NCI-H345 treated with DMSO at 0.1 percent for 48 hours (cell line): ENCODE measurements around the gene TRIM63.

ENCODE experiments used
- DNase-seq: peaks from one replicate; lab custom pipeline; 2025; ENCODE audit not compliant: unreplicated experiment; lab: John Stamatoyannopoulos, UW

Gene TRIM63

DNA sequence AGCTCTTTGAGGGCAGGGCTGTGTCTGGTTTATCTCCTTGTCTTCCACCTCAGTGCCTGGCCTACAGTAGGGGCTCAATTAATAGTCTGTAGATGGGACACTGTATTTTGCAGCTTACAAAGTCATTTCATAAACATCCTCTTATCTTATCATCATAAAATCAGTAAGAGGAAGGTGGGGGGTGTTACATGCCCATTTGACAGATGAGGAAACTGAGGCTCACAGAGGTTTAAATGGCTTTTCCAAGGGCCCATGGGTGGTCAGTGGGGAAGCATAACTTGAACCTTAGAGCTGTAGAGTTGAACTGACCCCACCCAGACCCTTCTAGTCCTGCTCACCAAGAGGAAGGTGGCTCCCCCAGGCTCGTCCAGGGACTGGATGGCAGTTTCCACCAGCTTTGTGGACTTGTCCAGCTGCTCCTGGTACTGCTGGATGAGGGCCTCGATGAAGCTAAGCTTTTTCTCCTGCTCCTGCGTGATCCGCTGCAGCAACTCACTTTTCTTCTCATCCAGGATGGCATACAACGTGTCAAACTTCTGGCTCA, 9.3 kb downstream of the TRIM63 start:
- no peak for DNase-seq

- DNase-seq = no peak
Observed at GRCh38 chr1:26057189-26057588, 10.2 kb downstream of the TRIM63 start.

- no peak for DNase-seq
Observed at GRCh38 chr1:26055041-26055440, 12.4 kb downstream of the TRIM63 start.

GRCh38 chr1:26053718-26054560, 13.5 kb downstream of the TRIM63 start:
- no peak for DNase-seq

DNA sequence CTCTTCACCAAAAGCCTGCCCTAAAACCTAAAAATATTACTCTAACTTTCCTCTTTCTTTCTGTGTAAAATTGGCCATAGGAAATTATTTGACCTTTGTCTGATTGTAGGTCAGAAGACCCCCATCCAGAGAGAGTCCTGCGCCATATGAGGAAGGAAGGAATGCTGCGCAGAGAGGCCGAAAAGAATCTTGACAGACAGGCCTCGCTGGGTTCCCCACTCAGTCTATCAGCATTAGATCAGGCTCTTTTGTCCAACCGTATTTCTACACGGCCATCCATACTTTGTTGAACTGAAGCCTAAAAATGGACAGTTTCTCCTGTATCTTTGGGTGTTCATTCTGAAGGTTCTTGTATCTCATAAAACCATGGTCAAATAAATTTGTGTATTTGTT, 17.2 kb downstream of the TRIM63 start:
- no peak for DNase-seq

GRCh38 chr1:26049531-26050247, 17.7 kb downstream of the TRIM63 start:
- DNase-seq = no peak

DNA sequence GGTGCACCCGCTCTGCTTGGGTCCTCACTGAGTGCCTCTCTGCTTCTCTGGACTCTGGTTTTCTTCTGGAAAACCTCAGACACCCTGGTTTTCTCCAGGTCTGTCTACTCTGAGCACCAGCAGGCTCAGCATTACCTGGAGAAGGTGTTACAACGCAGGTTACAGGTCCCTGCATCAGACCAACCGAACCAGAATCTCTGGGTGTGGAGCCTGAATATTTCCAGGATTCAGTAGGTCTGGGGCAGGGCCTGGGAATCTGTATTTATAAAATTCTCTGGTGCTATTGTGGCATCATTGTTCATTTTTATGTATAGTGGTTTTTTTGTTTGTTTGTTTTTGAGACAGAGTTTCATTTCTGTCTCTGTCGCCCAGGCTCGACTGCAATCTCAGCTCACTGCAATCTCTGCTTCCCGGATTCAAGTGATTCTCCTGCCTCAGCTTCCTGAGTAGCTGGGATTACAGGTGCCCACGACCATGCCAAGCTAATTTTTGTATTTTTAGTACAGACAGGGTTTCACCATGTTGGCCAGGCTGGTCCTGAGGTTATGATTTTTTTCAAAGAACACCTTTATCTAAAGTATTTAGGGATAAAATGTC, 20.1 kb downstream of the TRIM63 start:
- DNase-seq = no peak

DNA sequence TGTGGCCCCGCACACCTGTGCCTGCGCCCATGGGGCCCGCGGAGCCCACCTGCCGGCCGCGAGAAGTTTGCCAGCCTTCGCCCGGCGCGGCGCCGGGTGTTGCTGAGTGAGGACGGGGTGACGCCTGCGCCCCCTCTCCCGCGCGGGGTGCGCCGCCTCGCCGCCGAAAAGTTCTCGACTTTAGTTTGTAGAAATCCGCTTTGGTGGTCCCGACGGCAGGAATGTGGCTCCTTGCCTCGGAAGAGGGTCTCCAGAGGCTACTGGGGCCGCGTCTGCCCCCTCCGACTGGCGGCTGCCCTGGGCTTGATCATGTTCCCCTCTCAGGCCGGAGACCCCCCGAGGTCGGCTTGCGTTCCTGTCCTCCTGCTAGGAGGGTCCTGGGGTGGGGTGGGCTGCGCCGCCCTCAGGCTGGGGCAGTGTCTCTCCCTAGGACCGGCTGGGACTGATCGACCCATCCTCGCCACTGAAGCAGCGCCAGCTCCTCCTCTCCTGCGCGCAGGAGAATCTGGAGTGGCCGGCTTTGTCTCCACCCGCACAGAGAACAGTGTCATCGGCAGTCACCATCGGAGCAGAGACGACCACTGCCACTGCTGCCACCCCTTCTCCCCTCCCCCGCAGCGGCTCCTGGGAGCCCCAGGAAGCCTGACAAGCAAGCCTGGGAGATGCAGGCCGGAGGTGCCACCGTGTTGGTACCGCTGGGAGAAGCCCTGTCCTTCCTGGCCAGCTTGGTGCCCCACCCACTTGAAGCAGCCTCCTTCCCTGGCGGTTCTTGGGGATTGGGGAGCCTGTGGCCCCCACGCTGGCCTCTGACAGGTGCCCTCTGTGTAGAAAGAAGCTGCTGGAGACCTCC, 21.0 kb downstream of the TRIM63 start:
- DNase-seq = no peak

GRCh38 chr1:26045722-26046245, 21.6 kb downstream of the TRIM63 start, which contains the start of gene SLC30A2:
TSS of gene SLC30A2 (minus strand) at chr1:26046118. CDS start at chr1:26045896, 222 bp downstream.
- no peak for DNase-seq

DNA sequence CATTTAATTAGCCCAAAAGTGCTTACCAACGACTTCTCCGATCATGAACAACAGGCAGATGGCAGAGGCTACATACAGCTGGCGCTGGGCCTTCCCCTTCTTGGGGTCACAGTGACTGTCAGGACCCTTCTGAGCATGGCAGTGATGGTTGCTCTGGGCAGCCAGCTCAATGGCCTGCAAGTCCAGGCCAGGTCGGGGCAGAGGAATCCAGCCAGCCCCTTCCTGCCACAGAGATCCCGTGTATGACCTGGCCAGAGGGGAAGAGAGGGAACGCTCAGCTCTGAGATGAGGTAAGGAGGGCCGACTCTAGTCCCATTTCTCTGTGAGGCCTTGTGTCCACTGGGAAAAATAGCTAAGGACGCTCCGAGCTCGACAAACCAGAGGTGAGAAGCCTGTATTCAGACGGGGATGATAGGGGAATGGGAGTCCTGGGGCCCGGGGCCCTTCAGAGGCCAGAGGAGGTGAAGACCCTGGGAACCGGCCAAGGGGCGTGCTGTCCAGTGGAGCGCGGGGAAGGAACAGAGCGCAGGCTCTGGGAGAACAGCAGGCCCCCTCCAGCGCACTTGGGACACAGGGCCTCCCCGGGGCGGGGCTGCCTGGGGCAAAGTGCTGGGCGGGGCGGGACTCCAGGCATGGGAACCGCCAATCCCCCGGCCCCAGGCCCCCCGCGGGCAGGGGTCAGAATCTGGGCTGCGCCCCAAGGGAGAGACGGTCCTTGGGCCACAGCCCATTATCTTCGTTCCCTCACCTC, 22.3 kb downstream of the TRIM63 start:
- DNase-seq = no peak

DNA sequence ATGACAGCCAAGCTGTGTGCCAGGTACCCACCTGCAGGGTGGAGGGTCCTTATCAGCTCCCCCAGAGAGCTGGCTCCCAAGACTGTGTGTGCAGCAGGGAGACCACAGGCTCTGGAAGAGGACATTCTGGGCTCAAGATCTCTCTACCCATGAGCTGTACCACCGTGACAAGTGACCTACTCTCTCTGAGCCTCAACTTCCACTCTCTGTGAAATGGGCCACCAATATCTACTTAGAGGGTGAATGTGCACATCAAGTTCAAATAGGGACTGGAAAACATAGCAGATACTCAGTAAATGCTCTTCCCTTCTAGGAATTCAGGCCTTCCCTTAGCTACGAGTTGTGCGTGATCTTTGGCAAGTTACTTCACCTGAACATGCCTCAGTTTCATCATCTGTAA, 23.0 kb downstream of the TRIM63 start:
- DNase-seq = no peak

DNA sequence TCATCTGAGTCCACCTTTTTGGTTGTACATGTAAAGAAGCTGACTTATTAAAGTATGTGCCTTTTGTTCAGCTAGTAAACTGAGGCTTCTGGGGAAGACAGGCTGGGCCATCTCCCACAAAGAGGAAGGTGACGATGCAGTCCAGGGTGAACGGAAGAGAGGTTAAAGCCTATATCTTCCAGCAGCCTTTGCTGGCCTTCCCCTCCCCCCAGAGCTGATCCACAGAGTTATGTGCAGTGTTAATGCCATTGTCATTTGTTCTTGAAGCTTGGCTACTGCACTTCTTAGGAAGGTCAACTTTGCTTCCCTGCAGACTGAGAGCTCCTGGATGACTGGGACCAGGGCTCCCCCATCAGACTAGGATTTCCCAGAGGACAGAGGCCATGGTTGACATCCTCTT, 23.7 kb downstream of the TRIM63 start:
- DNase-seq = no peak

GRCh38 chr1:26041978-26042377, 25.5 kb downstream of the TRIM63 start:
- DNase-seq = no peak

GRCh38 chr1:26041401-26041800, 26.0 kb downstream of the TRIM63 start:
- DNase-seq = no peak

DNA sequence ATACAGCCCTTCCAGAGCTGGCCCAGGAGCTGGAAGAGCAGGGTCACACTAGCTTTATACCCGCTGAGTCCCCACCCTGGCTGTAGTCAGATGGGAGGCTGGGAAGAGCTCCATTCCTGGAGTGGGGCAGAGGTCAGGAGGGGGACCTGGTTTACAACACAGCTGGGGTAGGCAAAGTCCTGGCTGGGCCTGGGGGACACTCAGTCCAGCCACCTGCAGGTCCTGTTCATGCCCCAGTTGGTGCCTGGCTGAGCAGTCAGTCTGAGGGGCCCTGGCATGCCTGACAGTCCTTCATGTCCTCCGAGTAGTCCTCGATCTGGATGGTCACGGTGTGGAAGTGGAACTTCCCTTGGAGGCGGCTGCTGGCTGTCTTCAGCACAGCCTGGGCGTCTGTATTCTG, 28.5 kb downstream of the TRIM63 start:
- no peak for DNase-seq

DNA sequence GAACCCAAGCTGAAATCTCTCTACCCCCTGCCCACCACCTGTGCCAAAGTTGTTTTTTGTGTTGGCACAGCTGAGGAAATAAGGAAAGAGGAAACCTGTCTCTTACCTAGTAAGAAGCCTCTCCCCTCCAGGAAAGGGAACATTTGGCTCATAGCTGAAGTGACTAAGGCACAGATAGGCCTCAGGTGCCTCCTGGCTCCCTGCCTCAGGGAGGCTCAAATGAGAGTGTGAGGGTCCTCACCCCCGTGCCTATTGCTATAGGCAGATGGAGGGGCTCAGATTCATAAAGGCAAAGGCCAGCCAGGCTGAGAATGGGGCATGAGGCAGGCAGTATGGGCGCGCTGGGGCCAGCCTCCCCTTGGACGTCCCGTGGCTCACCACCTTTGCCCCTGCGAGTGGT, 29.0 kb downstream of the TRIM63 start:
- no peak for DNase-seq

- DNase-seq = no peak
Observed at GRCh38 chr1:26037904-26038303, 29.5 kb downstream of the TRIM63 start.

DNA sequence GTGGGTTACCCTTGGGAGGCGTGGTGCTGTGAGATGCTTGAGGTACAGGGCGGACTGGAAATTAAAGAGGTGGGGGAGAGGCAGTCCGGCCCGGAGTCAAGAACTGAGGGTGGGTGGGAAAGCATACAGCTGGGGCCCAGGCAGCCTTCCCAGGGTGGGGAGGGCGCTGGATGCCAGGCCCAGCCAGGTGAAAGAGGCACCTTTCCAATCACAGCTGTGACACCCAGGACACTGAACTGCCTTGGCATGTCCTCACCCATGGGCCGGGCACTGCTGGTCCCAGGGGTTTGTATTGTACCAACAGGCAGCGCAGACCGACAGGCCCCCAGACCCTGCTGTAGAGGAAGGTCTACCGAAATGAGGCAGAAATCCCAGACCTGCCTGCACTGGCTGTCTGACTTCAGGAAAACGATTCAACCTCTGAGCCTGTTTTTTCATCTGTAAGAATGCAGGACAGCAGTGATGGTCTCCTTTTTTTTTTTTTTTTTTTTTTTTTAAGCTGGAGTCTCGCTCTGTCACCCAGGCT, 30.6 kb downstream of the TRIM63 start:
- DNase-seq = no peak

DNA sequence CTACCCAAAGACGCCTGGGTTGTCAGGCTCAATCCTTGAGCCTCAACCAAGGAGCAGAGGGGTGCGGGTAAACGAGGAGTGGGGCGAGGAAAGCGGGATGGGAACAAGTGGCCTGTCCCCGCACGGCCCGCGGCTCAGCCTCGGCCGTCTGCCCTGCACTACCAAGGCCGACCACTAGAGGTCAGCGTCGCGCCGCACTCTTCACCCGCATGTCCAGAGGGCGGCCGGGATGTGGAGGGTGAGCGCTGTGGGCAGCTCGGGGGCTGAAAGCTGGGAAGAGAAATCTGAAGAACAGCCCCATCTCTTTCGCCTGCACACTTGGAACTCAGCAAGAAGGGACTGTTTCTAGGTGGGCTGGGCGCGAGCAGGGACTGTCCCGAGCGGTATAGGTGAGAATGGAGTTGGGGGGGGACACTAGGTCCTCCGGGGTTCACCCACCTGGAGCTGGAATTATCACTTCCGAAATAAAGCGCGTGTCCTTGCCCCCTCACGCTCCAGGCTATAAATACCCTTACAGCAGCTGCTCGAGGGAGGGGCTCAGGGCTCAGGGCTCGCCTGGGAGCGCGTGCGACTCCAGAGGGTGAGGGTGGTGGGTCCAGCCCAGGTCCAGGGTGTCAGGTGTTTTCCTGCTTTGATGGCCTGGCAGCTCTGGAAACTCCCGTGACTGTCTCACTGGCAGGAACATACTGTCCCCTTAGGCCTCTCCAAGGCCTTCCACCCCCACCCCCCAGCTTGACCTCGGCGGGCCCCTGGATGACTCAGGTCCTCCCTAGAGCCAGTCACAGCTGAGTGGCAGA, 31.3 kb downstream of the TRIM63 start:
- peak; percentile 16 for DNase-seq
